GM18873 (cell line): ENCODE measurements around the gene INSM1.

Experiments used
- ATAC-seq: cut with Tn5 transposase; IDR thresholded peaks from one replicate; pipeline ENCODE4 v1.9.1; 2021; ENCODE audit warnings: mild to moderate bottlenecking, moderate library complexity, moderate number of reproducible peaks; ENCODE audit not compliant: unreplicated experiment, low FRiP score

INSM1 gene

DNA sequence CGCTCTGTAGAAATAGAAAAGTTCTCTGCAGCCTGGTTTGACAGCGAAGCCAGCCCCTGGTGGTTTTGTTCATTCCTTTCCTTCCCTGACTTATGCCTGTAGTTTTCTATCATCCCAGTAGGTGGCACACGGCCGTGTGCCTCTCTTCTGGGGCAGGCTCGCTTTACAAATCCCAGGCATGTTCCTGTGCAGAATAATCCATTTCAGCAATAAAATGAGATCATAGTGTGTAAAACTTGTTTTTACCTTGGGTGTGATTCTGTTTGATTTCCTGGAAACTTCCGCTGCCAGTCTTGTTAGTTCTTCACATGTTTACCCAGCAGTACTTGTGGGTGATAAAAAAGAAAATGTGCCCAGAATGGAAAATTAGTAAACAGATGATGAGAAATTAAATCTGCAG is 7.4 kb upstream of the INSM1 start:
- no peak for ATAC-seq

DNA sequence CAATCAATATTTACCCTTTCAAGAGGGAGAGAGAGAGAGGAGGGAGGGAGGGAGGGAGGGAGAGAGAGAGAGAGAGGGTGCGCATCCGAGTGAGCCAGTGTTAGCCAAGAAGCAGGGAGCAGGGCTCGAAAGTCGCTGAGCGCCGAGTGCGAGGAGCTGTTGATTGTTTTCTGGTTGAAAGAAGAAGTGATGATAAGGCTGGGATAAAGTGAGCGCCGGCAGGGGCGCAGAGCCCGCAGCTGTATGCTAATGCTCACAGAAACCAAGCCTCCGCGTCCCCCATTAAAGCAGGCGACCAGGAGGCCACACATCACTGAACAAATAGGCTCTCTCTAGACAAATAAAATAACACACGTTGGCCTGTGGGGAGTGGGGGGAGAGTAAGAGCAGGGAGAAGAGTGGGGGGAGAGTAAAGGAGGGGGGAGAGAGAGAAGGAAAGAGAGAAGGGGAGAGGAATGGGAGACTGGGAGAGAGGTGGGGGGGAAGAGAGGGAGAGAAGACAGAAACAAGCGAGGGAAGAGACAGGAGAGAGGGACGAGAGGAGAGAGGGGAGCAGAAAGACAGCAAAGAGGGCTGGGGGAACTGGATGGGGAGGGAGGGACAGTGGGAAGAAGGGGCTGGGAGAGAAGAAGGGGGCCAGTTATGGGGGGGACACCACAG is 5.0 kb upstream of the INSM1 start:
- no peak for ATAC-seq

DNA sequence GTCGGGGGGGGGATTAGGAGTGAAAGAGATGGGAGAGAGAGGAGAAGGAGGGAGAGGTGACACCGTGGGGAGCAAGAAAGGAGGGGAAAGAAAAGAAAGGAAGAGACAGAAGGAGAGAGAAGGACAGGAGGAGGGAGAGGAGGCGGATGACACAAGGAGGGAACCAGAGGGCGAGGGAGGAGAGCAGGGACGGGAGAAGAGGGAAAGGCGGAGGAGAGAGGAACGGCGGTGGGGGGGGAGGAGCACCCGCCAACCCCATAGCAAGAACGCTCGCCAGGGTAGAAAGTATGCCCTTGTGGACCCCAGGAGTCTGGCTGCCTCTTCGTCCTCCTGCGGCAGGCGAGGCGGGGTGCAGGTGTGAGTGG is 4.5 kb upstream of the INSM1 start:
- no peak for ATAC-seq

DNA sequence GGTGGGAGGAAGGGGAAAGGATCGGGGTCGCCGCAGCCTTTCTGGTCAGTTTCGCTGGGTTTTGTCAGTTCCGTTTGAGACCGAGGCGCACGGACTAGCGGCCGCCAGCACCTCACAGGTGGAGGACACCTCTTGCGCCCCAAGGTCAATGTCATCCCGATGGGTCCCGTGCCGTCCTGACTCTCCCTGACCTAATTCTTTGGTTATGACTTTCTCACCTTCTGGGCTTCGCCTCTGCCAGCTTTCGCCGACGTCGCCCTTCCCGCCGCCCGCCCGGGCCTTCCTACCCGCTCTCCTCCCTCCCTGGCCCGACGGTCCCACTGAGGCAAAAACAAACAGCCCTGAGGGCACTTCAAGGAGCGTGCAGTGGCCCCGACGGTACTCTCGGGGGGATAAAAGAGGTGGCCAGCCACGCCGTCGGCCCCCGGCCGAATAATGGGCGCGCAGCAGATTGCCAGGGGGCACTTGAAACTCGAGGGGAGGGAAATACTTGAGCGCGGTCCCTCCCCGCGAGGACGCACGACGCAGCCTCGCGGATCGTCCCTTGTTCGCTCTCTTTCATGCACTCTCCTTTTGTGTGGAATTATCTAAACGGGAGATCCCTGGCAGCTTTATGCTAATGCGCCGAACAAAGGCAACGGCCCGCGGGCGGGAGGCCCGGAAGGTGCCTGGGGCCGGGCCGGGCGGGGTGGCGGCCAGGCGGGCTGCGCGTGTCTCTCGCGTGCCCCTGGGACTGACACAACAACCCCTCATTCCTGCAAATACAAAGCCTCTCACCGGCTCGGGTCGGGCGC is 3.9 kb upstream of the INSM1 start:
- ATAC-seq: no peak

DNA sequence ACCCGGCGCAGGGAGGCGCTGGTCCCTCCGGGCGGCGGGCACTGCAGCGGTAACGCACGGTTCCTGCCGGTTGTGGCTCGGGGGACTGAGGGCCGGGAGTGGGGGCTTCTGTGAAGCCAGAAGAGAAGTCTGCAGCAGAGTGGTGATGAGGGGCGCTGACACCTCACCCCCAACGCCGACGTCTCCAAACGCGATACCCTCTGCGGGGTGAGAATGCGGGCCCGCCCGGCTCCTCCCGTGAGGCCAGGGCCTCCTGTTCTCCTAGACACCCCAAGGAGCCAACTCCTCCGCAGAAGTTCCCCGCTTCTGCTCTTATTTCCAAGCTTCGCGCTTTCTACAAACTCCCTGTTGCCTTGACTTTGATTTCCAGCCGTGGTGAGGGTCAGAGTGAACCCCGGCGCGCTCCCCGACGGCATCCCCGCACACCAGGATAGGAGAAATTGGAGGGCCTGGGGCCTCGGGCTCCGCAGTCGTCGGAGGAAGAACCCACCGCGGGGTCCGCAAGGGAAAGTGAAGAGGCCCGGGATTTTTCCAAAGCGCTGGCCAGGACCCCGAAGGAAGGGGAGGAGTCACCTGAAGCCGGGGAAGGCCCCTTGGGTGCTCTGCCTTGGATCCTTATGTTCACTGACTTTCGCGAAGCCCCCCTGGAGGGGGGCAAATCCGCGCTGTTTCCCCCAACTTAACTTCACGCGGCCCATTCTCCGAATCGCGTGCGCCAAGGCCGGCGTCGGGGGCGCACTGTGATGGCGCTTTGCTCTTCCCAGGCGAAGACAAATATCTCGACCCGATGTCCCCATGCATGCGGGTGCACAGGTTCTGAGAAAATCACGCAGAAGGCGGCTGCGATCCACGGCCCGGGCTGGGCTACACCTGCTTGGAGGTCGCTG is 3.1 kb upstream of the INSM1 start:
- no peak for ATAC-seq

DNA sequence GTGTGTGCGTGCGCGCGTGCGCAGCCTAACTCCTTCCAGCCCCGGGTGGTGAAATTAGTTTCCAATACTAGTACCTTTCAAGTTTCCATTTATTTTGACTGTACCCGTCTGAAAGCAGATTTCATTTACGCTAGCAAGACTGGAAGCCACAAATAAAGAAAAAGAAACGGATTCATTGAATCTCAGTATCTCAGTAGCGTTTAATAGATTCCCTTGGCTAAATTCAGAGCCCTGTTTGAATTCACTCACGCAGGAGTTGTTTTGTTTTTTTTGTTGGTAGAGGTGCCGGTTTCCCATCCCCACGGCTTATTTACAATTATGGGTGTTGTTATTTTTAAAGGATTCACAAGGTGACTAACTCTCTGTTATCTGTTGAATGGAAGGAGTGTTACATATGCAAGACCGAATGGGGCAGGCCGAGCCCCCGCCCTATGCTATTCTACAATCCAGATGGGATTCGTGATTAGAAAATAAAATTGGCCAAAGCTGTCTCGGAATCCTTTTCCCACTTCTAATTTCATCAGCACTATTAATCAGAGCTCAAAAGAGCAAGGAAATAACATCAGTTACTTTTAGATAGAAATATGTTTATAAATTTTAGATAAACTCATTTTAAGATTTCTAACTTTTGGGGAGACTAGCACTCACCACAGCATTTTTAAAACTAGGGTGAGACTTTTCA is 2.3 kb upstream of the INSM1 start:
- no peak for ATAC-seq

DNA sequence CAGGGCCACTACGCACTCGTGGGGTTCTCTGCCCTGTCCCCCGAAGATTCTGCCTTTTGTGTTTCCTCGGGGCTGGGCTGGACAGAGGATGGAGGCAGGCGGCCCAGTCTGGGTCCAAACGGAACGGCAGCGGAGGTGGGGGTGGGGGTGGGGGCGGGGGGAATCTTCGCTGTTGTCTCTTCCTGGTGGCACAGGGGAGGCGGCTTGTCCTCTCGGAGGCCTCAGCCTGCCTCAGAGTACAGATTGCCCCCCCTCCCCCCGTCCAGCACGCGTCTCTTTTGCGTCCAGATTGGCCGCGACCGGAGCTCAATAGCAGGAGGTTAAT is 1.4 kb upstream of the INSM1 start:
- no peak for ATAC-seq

DNA sequence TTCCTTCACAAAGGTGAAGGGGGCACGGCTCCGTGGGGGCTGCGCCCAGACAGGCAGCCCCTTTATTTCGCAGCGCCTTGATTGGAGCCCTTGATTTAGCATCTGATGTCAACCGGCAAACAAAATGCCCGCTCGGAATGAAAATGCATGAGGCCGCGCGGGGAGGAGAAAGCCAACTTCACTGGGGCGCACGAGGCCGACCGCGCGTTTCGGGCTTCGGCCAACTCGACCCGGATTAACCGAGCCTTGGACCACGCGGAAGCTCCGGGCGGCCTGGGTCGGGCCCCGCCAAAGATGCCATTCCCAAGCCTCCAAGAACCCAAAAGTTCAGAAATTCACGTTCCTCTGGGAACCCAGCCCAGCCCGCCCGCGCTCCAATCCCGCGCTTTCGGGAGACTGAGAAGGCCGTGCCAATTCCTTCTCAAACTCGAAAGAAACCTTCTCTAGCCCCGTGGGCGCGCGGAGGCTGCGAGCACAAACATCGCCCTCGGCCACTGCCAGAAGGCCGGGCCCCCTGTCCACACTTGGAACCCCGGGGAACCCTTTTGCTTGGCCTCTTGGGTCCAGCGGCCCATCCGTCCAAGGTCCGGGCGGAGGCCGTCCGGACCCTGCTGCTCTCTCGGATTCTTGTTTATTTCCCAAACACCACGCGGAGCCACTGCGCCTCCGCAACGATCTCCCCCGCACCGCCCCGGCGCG is 879 bp upstream of the INSM1 start:
- no peak for ATAC-seq

DNA sequence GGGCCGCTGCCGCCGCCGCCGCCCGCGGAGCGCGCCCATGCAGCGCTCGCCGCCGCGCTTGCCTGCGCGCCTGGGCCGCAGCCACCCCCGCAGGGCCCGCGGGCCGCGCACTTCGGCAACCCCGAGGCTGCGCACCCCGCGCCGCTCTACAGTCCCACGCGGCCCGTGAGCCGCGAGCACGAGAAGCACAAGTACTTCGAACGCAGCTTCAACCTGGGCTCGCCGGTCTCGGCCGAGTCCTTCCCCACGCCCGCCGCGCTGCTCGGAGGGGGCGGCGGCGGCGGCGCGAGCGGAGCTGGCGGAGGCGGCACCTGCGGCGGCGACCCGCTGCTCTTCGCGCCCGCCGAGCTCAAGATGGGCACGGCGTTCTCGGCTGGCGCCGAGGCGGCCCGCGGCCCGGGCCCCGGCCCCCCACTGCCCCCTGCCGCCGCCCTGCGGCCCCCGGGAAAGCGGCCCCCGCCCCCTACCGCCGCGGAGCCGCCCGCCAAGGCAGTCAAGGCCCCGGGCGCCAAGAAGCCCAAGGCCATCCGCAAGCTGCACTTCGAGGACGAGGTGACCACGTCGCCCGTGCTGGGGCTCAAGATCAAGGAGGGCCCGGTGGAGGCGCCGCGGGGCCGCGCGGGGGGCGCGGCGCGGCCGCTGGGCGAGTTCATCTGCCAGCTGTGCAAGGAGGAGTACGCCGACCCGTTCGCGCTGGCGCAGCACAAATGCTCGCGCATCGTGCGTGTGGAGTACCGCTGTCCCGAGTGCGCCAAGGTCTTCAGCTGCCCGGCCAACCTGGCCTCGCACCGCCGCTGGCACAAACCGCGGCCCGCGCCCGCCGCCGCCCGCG is 730 bp downstream of the INSM1 start:
- no peak for ATAC-seq

DNA sequence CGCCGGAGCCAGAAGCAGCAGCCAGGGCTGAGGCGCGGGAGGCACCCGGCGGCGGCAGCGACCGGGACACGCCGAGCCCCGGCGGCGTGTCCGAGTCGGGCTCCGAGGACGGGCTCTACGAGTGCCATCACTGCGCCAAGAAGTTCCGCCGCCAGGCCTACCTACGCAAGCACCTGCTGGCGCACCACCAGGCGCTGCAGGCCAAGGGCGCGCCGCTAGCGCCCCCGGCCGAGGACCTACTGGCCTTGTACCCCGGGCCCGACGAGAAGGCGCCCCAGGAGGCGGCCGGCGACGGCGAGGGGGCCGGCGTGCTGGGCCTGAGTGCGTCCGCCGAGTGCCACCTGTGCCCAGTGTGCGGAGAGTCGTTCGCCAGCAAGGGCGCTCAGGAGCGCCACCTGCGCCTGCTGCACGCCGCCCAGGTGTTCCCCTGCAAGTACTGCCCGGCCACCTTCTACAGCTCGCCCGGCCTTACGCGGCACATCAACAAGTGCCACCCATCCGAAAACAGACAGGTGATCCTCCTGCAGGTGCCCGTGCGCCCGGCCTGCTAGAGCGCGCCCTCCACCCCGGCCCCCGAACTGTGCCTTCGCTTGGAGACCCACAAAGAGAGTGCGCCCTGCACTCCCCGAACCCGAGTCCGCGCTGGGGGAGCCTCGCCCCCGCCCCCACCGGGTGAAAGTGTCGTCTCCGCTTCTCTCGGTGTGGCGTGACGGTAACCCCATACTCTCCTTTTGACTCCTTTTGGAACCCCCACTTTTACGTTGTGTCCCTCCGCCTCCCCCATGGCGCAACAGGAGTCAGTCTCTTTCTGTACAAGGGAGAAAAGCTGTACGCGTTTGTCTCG is 1.6 kb downstream of the INSM1 start:
- ATAC-seq: no peak

DNA sequence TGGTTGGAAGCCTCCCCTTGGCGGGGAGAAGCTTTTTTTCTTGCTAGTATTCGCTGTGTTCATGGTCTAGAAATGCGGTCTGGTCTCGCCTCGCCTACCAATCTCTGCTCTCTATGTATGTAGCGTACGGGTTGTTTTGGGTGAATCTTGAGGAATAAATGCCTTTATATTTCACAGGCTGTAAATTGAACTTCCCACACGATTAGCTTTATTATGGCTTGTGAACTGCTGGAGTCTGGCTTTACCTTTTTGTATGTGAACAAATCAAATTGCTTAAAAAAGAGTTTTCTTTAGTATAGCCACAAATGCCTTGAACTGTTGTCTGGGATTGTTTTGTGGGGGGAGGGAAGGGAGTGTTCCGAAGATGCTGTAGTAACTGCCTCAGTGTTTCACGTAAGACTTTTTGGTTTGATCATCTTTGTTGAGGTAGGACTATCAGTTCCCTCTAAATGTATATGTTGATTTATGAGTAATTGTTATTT is 2.2 kb downstream of the INSM1 start:
- no peak for ATAC-seq

DNA sequence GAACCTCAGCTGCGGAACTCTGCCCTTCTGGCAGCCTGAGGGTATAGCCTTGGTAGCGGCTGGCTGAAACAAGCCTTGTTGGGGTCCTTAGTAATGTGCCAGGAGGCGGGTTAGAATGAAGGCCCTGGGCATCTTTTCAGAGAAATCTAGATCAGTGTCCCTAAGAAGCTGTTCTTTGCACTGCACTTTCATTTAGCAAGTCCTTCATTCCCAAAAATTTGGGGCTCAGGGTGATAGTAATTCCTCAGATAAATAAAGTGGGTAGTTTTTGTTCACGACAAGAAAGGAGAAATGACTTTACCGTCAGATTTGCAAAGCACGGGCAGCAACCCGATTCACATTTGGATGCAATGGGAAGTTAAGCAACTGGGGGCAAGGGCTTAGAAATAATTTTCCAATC is 3.2 kb downstream of the INSM1 start:
- ATAC-seq: no peak

DNA sequence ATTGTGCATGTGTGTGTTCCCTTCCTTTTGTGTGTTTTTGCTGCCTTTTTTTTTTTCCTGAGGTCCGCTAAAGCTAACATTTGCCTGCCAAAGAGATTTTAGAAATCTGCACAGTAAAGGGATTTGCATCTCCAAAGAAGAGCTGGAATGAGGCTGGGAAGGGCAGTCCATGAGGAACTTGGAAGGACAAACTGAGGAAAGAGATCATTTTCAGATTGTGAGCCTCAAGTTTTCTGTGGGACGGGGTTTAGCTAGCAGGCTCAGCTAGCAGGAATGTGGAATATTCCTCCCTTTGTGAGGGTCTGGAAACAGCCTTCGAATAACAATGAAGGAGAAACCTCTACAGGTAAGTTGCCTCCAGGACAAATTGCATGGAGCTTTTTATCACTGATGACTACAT is 3.8 kb downstream of the INSM1 start:
- ATAC-seq: no peak

DNA sequence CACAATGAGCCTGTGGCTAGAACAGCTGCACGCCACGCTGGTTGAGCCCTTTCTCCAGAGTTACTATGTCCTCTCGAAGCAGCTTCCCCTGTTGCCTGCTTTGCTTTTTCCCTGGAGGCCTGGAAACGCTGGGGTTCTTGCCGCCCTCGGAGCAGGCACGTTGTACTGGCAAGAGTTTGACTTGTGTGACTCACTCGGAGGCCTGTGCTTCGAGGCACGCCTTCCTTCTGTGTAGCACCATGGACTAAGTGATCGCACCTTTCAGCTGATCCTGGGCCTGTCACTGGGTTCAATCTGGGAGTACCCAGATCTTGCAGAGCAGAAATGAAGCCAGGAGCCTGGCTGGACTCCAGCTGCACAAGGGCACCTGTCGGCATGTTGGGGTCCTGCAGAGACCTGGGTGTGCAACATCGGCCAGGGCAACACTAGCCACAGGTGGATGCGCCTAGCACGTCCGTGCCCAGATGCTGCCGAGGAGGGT is 5.2 kb downstream of the INSM1 start:
- no peak for ATAC-seq

DNA sequence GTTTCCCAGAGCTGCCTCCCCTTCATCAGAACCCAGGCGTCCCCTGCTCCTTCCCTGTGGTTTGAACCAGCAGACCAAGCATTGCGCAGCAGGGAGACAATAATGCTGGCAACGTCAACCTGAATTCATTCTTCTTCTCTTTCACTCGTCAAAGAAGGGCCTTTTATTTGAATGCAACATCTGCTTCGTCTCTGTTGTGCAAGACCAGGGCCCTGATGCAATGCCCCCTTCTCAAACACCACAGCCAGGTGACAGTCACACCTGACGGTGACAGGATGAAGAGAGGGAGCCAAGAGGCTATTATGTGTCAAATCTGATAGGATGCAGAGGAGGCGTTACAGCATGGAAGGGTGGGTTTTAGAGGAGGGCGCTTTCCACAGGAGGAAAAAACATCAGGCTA is 8.0 kb downstream of the INSM1 start:
- ATAC-seq: no peak

DNA sequence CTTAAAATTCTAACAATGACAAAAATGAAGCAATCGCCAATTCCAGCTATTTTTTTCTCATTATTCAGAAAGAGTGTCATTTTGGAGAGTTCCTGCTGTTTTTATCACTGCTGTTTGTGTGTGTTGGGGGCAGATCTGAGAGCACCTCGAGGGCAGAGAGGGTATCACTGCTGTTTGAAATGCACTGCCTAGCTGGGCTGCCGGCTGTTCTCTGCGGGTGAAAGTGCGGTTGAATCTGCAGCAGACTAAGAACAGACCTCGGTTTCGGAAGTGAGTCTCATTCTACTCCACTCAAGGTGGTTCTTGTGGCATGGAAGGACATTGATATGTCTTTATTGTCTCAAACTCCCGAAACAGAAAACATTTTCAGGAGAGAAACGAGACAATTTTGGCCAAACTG is 18.3 kb downstream of the INSM1 start:
- no peak for ATAC-seq

DNA sequence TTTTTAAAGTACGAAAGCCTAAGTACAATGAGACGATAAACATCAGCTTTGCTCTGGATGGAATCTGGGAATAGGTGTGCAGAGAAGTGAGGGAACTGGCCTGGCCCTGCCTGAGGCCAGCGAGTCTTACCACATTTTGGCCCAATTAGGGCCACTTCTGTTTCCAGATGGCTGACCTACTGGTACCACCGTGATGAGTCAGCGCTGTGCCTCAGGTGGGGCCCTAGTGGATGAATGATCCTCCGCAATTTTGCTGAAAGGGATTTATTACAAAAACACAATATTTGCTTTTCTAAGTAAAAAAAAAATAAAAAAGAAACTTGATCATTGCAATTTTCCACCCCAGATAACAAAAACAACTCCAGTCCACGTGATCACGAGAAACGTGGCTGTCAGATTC is 22.5 kb downstream of the INSM1 start:
- no peak for ATAC-seq

DNA sequence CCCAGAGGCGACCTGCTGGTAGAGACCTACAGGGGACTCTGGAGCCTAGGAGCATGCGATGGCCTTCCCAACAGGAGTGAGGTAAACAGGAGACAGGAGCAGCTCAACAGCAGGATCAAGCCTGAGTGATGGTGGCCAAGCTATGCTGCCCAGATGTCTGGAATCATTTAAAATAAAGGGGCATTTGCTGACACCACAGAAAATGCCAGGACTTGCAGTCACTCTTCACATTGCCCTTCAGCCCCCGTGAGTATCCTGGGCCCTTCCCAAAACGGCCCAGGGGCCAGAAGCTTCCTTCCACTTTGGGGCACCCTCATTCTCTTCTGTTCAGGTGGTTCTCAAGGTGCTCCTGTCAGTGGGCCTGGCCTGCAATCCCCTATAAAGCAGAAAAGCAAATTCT is 23.2 kb downstream of the INSM1 start:
- no peak for ATAC-seq
